ACC112 (cell line): ENCODE data around the gene CTXN2.

Experiments
- H2AFZ ChIP-seq: fragments of 200-600 bp; sonication (generic); one replicate; pipeline ENCODE4 v1.6.0; 2017; ENCODE audit warnings: antibody characterized with exemption, low read length; ENCODE audit not compliant: unreplicated experiment
- H3K27ac ChIP-seq: fragments of 200-600 bp; sonication (generic); 2 replicates; pipeline ENCODE4 v1.5.1; 2014; ENCODE audit warnings: low read depth, mild to moderate bottlenecking, antibody characterized with exemption, low read length, moderate library complexity
- H3K27me3 ChIP-seq: fragments of 200-600 bp; sonication (generic); 2 replicates; pipeline ENCODE4 v1.6.1; 2014; ENCODE audit warnings: mild to moderate bottlenecking, antibody characterized with exemption, low read length, moderate library complexity, mixed read lengths; ENCODE audit not compliant: insufficient read depth
- H3K36me3 ChIP-seq: fragments of 200-600 bp; sonication (generic); 2 replicates; pipeline ENCODE4 v1.6.1; 2016; ENCODE audit warnings: mild to moderate bottlenecking, antibody characterized with exemption, low read length, moderate library complexity, mixed read lengths; ENCODE audit not compliant: insufficient read depth
- H3K4me1 ChIP-seq: fragments of 200-600 bp; sonication (generic); one replicate; pipeline ENCODE4 v1.6.1; 2016; ENCODE audit warnings: low read length, mixed read lengths; ENCODE audit not compliant: insufficient read depth, unreplicated experiment, control insufficient read depth
- H3K4me3 ChIP-seq: fragments of 200-600 bp; sonication (generic); 2 replicates; pipeline ENCODE4 v1.5.1; 2014; ENCODE audit warnings: mild to moderate bottlenecking, low read depth, low read length
- H3K79me2 ChIP-seq: fragments of 200-600 bp; sonication (generic); one replicate; pipeline ENCODE4 v1.6.0; 2016; ENCODE audit warnings: low read length; ENCODE audit not compliant: control insufficient read depth, unreplicated experiment, insufficient read depth

CTXN2 gene

DNA sequence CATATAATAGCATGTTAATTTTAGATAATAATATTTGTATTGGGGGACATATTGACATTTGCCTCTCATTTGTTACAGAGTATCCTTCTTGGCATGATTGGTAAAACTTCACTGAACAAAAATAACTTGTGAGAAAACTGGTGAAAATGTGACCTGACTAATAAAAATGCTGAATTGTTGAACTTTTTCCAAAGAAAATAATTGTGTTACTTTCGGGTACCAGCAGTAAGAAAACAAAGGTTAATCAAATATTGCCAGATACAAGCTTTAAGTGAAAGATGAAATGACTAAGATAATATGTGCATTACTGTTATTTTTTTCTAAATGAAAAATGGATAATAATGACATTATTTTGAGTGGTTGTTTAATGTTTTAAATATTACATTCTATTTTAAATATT lies 29.8 kb downstream of the CTXN2 start:
- Histone ChIP-seq H3K4me1 (peaks cover 6% of the 10 kb centered on the region), H3K27me3 (peaks cover 47% of the 10 kb centered on the region), H3K4me3 (no peak overlapping the region), H2AFZ (no peak overlapping the region), H3K79me2 (no peaks in the 10 kb centered on the region), H3K27ac (no peak overlapping the region), H3K36me3 (no peaks in the 10 kb centered on the region)

DNA sequence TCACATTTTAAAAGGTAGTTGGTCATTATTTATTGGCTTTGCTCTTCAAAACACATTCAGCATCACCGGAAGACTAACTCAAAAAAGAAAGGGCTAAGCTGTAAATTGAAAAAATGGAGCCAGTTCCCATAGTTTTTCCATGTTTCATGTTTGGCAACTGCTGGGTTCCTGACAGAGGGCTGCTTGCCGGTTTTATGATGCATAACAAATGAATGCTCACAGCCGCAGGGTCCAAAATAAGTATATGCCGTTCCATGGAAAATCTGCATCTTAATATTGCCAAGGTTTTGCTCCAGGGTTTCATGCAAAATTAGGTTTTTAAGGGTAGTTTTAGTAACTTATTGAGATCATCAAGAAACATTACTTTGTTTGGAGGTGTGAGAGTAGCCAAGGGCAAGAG lies 30.4 kb downstream of the CTXN2 start:
- Histone ChIP-seq H3K27ac (no peak overlapping the region), H3K27me3 (peaks cover 51% of the 10 kb centered on the region), H2AFZ (no peak overlapping the region), H3K79me2 (no peaks in the 10 kb centered on the region), H3K36me3 (no peaks in the 10 kb centered on the region), H3K4me1 (peaks cover 6% of the 10 kb centered on the region), H3K4me3 (no peak overlapping the region)

GRCh38 chr15:48222627-48223026 lies 31.2 kb downstream of the CTXN2 start:
- Histone ChIP-seq H3K4me3 (no peak overlapping the region), H3K27me3 (peaks cover 54% of the 10 kb centered on the region), H3K36me3 (no peaks in the 10 kb centered on the region), H2AFZ (no peak overlapping the region), H3K27ac (no peak overlapping the region), H3K4me1 (peaks cover 6% of the 10 kb centered on the region), H3K79me2 (no peaks in the 10 kb centered on the region)

DNA sequence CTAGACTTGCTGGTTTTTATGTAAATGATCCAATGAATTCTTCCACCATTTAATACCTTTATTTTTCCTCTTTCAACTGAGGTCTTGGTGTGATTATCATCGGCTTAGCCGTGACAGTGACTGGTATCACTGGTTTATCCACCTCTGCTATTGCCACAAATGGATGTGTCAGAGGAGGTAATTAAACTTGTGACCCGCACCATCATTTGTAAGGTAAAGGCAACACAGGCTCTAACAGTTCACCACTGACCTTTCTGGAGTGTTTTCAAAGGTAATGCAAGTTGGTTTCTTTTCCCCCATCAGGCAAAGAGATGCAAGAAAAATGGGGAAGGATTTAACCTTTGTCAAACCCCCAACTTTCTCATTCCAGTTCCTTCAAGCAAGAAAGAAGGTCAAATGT lies 34.3 kb downstream of the CTXN2 start:
- peaks cover 6% of the 10 kb centered on the region for H3K4me1 ChIP-seq
- H3K79me2 ChIP-seq: no peaks in the 10 kb centered on the region
- no peak overlapping the region for H3K27ac ChIP-seq
- H3K27me3 ChIP-seq: peaks cover 57% of the 10 kb centered on the region
- no peak overlapping the region for H3K4me3 ChIP-seq
- no peaks in the 10 kb centered on the region for H3K36me3 ChIP-seq
- no peak overlapping the region for H2AFZ ChIP-seq

DNA sequence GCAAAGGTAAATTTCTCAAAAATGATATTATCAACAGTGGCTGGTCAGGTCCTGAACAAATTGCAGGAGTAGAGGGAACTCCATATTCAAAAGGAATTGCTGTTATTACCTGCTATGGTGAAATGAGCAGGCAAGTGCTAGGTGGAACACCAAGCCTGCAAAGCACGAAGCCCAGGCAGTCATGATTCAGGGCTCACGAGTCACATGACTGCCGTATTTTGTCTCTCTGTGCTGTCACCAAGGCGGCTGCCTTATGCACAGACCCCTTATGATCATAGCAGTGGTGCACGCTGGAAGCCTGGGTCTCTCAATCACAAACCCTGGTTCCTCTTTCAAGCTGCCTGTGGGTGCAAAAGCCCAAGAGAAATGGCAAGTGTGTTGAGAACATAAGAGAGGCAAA lies 39.0 kb downstream of the CTXN2 start:
- H3K27ac ChIP-seq: no peak overlapping the region
- H3K36me3 ChIP-seq: no peaks in the 10 kb centered on the region
- H3K79me2 ChIP-seq: no peaks in the 10 kb centered on the region
- peaks cover 31% of the 10 kb centered on the region for H3K27me3 ChIP-seq
- H2AFZ ChIP-seq: no peak overlapping the region
- no peaks in the 10 kb centered on the region for H3K4me1 ChIP-seq
- H3K4me3 ChIP-seq: no peak overlapping the region

DNA sequence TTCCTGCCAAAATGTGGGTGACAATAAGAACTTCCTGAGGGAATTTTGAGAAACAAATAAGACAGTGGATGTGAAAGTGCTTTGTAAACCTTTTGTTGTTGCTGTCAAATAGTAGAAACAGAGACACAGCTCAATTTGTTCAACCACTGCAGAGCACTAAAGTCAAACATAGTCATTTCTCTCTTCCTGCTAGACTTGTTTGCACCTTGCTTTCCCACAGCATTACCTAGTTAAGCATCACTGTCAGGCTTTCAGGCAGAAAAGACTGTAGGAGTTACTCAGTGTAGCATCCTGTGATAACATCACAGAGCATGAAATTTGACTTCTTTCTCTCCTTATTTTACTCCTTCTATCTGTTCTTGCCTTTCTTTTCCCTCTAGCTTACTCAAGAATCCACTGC lies 41.8 kb downstream of the CTXN2 start:
- H3K27ac ChIP-seq: no peak overlapping the region
- no peaks in the 10 kb centered on the region for H3K36me3 ChIP-seq
- H3K79me2 ChIP-seq: no peaks in the 10 kb centered on the region
- no peak overlapping the region for H3K4me3 ChIP-seq
- H3K27me3 ChIP-seq: peaks cover 19% of the 10 kb centered on the region; the same call in 1 of the 2 replicates
- H2AFZ ChIP-seq: no peak overlapping the region
- H3K4me1 ChIP-seq: no peaks in the 10 kb centered on the region

- peaks cover 4% of the 10 kb centered on the region; the same call in 1 of the 2 replicates for H3K27me3 ChIP-seq
- no peak overlapping the region for H3K27ac ChIP-seq
These were observed 47.9 kb downstream of the CTXN2 start for GRCh38 chr15:48239334-48239733.

GRCh38 chr15:48242015-48242414 lies 50.5 kb downstream of the CTXN2 start:
- Histone ChIP-seq H3K27ac (no peak overlapping the region), H3K27me3 (no peaks in the 10 kb centered on the region; the same call in 1 of the 2 replicates), H3K36me3 (no peaks in the 10 kb centered on the region), H3K4me1 (no peaks in the 10 kb centered on the region), H3K79me2 (no peaks in the 10 kb centered on the region), H3K4me3 (no peak overlapping the region), H2AFZ (no peak overlapping the region)

More at GRCh38 chr15:48239334-48239733, 47.9 kb downstream of the CTXN2 start:
- Histone ChIP-seq H3K4me3 (no peak overlapping the region), H2AFZ (no peak overlapping the region), H3K79me2 (no peaks in the 10 kb centered on the region), H3K36me3 (no peaks in the 10 kb centered on the region), H3K4me1 (no peaks in the 10 kb centered on the region)

DNA sequence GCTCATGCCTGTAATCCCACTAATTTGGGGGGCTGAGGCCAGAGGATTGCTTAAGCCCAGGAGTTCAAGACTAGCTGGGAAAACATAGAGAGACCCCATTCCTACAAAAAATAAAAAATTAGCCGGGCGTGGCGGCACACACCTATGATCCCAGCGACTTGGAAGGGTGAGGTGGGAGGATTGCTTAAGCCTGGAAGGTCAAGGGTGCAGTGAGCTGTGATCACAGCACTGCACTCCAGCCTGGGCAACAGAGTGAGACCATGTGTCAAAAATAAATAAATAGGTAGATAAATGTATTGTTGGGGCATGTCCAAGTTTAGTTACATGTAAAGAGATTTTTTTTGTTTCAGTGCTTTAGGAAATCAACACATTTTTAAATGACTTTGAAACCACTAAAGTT lies 51.1 kb downstream of the CTXN2 start:
- Histone ChIP-seq H3K36me3 (no peaks in the 10 kb centered on the region), H3K4me1 (no peaks in the 10 kb centered on the region), H2AFZ (no peak overlapping the region), H3K27ac (no peak overlapping the region), H3K27me3 (no peaks in the 10 kb centered on the region; the same call in 1 of the 2 replicates), H3K4me3 (no peak overlapping the region), H3K79me2 (no peaks in the 10 kb centered on the region)

- Histone ChIP-seq H3K36me3 (no peaks in the 10 kb centered on the region), H3K4me3 (no peak overlapping the region), H2AFZ (no peak overlapping the region), H3K4me1 (no peaks in the 10 kb centered on the region), H3K27me3 (no peaks in the 10 kb centered on the region; the same call in 1 of the 2 replicates), H3K79me2 (no peaks in the 10 kb centered on the region), H3K27ac (no peak overlapping the region)
These were observed 53.5 kb downstream of the CTXN2 start for GRCh38 chr15:48244921-48245320.

DNA sequence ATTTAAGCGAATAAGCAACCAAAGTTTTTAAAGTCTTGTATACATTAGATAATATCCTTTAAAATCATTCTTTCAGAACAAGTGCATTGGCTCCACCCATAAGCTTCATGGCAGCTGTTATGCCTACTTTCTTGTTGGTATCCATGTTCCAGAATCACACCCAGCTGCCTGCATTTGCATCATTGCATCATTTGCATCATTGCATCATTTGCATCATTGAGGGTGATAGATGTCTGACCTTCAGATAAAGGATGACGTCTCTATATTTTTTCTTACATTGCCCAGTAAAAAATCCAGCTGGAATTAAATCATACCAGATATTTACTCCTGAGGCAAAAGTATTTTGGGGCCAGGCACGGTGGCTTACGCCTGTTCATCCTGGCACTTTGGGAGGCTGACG lies 56.9 kb downstream of the CTXN2 start:
- H3K79me2 ChIP-seq: no peaks in the 10 kb centered on the region
- H3K4me1 ChIP-seq: no peaks in the 10 kb centered on the region
- no peak overlapping the region for H2AFZ ChIP-seq
- H3K4me3 ChIP-seq: no peak overlapping the region
- H3K27ac ChIP-seq: no peak overlapping the region
- no peaks in the 10 kb centered on the region for H3K36me3 ChIP-seq
- H3K27me3 ChIP-seq: no peaks in the 10 kb centered on the region
